ENCODE results near the gene CDHR2.
"Not testable (repeated sequence)": the region's sequence is repeated elsewhere in the genome, so short reads cannot be mapped to it uniquely, and the experiment has no call there.

CDHR2 gene

GRCh38 chr5:176542135-176542595, 7.0 kb upstream of the CDHR2 start:
- no peak for DNase-seq (ENCODE audit: low spot score)

GRCh38 chr5:176542596-176543427, 6.3 kb upstream of the CDHR2 start:
- no peak for DNase-seq (ENCODE audit: low spot score)

DNA sequence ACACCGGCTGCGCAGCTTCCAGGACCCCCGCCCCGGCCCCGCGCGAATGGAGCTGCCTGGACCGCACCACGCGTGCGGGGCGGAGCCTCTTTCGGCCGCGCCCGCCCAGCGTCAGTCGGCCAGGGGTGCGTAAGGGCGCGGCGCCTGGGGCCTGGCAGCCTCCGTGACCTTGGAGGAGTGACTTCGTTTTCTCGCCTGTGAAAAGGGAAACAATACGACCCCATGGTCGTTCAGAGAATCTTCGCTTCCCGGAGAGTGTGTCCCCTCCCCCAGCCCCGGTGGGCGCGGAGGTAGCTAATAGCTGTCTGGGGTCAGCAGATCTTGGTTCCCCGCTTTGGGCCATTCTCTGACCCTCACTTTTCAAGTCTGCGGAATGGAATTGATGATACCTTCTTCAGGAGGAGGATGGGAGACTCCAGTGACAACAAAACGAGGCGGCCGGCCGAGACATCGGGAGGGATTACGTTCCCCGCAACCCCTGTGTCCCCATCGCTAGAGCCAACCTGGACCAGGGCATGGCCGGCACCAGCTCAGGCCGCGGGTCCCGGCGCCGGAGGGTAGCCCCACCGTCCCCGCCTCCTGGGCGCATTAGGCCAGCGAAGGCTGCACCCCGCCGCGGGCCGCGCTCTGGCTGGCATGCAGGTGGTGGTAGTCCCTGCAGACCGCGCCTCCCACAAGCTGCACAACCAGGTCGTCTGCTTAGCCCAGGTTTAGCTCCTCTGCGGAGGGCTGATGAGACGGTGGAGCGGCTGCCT, 5.5 kb upstream of the CDHR2 start:
- no peak for DNase-seq (ENCODE audit: low spot score)

DNA sequence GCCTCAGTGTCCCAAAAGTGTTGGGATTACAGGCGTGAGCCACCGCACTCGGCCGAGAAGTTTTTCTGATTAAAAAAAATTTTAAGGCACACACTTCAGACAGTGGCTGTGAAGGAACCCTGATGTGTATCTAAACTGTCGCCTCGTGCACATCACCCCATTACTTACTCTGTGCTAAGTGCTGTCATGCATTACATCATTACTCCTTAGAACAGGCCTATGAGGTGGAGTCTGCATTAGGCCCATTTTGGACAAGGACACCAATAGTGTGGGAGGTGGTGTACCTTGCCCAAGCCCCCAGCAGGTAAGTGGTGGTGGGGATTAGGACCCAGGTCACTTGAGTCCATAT, 3.8 kb upstream of the CDHR2 start:
- no peak for DNase-seq (ENCODE audit: low spot score)

DNA sequence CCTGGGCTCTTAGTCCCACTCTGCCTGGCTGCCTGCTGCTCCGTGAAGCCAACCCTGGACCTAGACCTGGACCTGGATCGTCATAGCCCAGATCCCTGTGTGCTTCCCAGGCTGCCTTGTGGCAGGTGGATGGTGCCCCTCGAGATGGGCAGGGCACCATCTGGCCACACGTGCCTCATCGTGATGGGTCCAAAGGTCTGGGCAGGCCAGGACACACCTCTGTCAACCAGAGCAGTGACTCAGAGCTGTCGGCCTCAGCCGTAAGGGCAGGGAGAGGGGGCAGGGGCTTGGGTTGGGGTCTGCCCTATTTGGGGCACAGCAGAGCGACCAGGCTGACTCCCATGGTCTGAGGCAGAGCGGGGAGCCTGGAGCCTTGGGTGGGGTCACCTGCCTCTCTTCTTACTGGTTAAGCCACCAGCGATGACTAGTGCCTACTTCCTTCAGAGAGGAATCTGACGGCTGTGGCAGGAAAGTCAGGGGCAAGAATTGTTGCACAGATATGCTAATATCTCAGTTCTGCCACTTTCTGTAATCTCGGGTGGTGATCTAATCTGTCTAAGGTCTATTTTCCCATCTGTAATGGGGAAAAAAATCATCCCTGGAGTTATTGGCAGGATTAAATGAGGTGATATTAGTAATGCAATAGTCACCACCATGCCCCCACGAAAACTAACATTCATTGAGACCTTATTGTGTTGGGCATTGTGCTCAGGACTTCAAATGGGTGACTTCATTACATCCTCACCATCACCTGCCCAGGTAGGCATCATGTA, 3.2 kb upstream of the CDHR2 start:
- no peak for DNase-seq (ENCODE audit: low spot score)

GRCh38 chr5:176547802-176548201, 1.3 kb upstream of the CDHR2 start:
- no peak for DNase-seq (ENCODE audit: low spot score)

- DNase-seq (ENCODE audit: low spot score): no peak
These were observed 729 bp downstream of the CDHR2 start for GRCh38 chr5:176549871-176550270.

GRCh38 chr5:176550275-176550831, 1.2 kb downstream of the CDHR2 start:
- no peak for DNase-seq (ENCODE audit: low spot score)

DNA sequence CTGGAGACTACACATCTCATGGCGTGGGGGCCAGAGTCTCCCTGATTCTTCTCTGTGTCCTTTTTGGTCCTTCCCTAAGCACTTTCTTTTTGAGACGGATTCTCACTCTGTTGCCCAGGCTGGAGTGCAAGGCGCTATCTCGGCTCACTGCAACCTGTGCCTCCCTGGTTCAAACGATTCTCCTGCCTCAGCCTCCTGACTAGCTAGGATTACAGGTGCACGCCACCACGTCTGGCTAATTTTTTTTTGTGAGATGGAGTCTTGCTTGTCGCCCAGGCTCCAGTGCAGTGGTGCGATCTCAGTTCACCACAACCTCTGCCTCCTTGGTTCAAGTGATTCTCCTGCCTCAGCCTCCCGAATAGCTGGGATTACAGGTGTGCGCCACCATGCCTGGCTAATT, 1.8 kb downstream of the CDHR2 start:
- not testable (repeated sequence) for DNase-seq (ENCODE audit: low spot score)

DNA sequence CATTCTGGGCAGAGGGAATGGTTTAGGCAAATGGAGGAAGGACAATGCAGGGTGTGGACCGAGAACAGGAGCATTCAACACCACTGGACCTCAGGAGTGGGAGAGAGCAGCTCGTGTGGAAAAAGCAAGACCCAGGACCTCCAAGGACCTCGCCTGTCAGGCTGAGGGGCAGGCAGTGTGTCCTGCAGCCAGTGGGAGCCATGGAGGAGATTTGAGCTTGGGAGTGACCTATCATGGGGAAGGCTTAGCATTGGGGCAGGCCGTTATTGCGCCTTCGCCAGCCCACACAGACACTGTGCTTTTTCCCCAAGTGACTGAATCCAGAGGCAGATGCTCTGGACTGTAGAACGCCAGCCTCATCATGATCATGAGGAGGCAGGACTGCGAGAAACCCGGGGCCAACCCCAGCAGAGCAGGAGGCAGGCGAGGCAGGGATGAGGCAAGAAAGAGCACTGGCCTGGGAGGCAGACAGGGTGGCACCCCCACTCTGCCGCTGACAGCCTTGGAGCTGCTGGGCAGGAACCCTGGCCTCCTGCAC, 3.3 kb downstream of the CDHR2 start:
- DNase-seq (ENCODE audit: low spot score): no peak

DNA sequence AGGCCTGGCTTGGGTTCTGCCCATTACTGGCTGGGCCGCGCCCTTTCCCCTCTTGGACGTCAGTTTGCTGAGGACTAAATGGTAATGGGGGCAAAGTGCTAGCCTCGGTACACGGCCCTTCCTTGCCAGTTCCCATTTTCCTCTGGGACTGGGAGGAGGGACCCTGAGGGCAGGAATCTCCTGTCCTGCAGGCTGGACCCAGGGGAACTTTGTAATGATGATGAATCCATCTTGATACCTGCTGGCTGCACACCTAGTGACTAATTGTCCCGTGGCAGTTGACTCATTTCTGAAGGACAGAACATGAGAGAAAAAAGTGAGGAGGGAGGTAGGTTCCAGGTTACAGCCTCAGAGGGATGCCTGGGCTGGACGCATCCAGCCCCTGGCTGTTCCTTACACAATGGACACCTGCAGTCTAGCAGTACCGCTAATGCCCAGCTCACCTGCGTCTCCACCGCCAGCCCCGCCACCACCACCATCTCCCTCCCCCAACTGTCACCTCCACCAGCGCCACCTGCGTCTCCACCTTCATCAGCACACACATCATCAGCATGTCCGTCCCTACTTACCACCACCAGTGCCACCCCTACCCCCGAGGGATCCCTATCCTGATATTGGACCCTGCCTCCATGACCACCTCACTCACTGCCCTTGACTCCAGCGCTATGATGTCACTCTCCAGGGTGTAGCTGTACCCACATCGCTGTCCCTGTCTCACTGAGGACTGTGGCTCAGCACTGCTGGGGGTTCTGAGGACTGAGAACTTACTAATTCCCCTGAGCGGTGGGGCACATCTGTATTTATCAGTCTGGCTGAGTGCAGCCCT, 4.3 kb downstream of the CDHR2 start:
- DNase-seq (ENCODE audit: low spot score): no peak

DNA sequence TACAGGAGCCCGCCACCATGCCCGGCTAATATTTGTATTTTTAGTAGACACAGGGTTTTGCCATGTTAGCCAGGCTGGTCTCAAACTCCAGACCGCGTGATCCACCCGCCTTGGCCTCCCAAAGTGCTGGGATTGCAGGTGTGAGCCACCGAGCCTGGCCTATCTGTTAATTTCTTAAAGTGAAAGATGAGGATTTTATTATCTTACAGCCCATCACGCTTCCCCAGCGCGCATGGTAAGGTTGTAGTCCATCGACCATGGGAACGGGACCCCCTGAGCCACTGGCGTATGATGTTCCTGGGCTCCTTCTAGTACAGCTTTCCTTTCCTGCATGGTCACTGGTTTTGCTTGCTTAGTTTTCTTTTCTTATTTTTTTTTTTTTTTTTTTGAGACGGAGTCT, 8.7 kb downstream of the CDHR2 start:
- DNase-seq (ENCODE audit: low spot score): no peak

- DNase-seq (ENCODE audit: low spot score): no peak
These were observed 10.5 kb downstream of the CDHR2 start for GRCh38 chr5:176559683-176560082.

GRCh38 chr5:176560364-176560763, 11.2 kb downstream of the CDHR2 start:
- no peak for DNase-seq (ENCODE audit: low spot score)

DNA sequence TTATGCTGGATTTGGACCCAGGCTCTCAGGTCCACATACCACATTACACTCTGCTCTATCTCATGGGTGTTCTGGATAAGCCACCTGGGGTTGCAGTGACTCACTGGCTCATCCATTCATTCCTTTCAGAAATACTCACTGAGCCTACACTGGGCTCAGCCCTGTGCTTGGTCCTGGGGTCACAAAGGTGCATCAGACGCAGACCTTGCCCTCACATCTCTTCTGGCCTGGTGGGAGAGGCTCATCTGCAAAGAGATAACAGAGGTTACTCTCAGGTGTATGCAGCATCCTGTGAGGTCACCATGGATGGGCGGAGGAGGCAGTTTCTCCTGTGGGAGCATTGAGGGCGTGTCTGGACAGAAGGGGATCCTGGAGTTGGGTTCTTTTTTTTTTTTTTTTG, 12.1 kb downstream of the CDHR2 start:
- no peak for DNase-seq (ENCODE audit: low spot score)

- DNase-seq (ENCODE audit: low spot score): no peak
These were observed 13.0 kb downstream of the CDHR2 start for GRCh38 chr5:176562189-176562588.

- DNase-seq (ENCODE audit: low spot score): no peak
These were observed 14.9 kb downstream of the CDHR2 start for GRCh38 chr5:176564002-176564401.

GRCh38 chr5:176565760-176566288, 16.7 kb downstream of the CDHR2 start:
- no peak for DNase-seq (ENCODE audit: low spot score)

GRCh38 chr5:176568657-176569056, 19.5 kb downstream of the CDHR2 start:
- no peak for DNase-seq (ENCODE audit: low spot score)

- no peak for DNase-seq (ENCODE audit: low spot score)
These were observed 20.9 kb downstream of the CDHR2 start for GRCh38 chr5:176570044-176570443.

All from COLO829 (cell line).